GM23338 (cell line): ENCODE measurements around the gene DCBLD1. TPM values are rescaled to one million over a fixed set of nuclear protein-coding genes. Genes with fewer than 3 reads are reported as not detected.

Source experiments
- ATAC-seq: fragments of 200-7000 bp; cut with Tn5 transposase; 3 replicates; pipeline ENCODE4 v1.9.1; 2020
- DNase-seq: peaks from one replicate; pipeline ENCODE4 v3.0.0-alpha.2; 2015; ENCODE audit warnings: low spot score
- H2AFZ ChIP-seq: fragments of 200-600 bp; sonication (generic); 2 replicates; pipeline ENCODE4 v1.8.0; 2016; ENCODE audit warnings: antibody characterized with exemption, mild to moderate bottlenecking, moderate library complexity
- H3F3A ChIP-seq: fragments of 200-600 bp; sonication (generic); replicated peaks from 2 replicates; pipeline ENCODE4 v1.8.0; 2017; ENCODE audit warnings: antibody characterized with exemption, mixed run types, low read depth
- H3K27ac ChIP-seq: fragments of 200-600 bp; sonication (generic); 2 replicates; pipeline ENCODE4 v1.6.1; 2016; ENCODE audit warnings: low read depth
- H3K27me3 ChIP-seq: fragments of 200-600 bp; sonication (generic); 2 replicates; pipeline ENCODE4 v1.8.0; 2016; ENCODE audit warnings: mild to moderate bottlenecking, mixed run types, moderate library complexity; ENCODE audit not compliant: insufficient read depth
- H3K36me3 ChIP-seq: fragments of 200-600 bp; sonication (generic); 2 replicates; pipeline ENCODE4 v1.8.0; 2016; ENCODE audit warnings: mild to moderate bottlenecking; ENCODE audit not compliant: insufficient read depth
- H3K4me1 ChIP-seq: fragments of 200-600 bp; sonication (generic); 2 replicates; pipeline ENCODE4 v1.8.0; 2016; ENCODE audit warnings: mild to moderate bottlenecking, moderate library complexity; ENCODE audit not compliant: insufficient read depth
- H3K4me2 ChIP-seq: fragments of 200-600 bp; sonication (generic); 2 replicates; pipeline ENCODE4 v1.7.1; 2017; ENCODE audit warnings: mixed run types
- H3K4me3 ChIP-seq: fragments of 200-600 bp; sonication (generic); 2 replicates; pipeline ENCODE4 v1.6.1; 2016; ENCODE audit warnings: mixed run types
- H3K79me2 ChIP-seq: fragments of 200-600 bp; sonication (generic); replicated peaks from 2 replicates; pipeline ENCODE4 v1.8.0; 2017; ENCODE audit warnings: mild to moderate bottlenecking; ENCODE audit not compliant: insufficient read depth
- H3K9me2 ChIP-seq: fragments of 200-600 bp; sonication (generic); 2 replicates; pipeline ENCODE4 v1.8.0; 2017; ENCODE audit not compliant: insufficient read depth
- H4K20me1 ChIP-seq: fragments of 200-600 bp; sonication (generic); replicated peaks from 2 replicates; pipeline ENCODE4 v1.8.0; 2017; ENCODE audit warnings: mild to moderate bottlenecking; ENCODE audit not compliant: insufficient read depth
- H3K27ac Mint-ChIP-seq: 2 replicates; pipeline ENCODE4 v1.8.0; 2020; ENCODE audit warnings: inconsistent platforms, mild to moderate bottlenecking, moderate library complexity, mixed read lengths
- H3K27me3 Mint-ChIP-seq: 3 replicates; pipeline ENCODE4 v1.8.0; 2022; ENCODE audit warnings: low read depth, mild to moderate bottlenecking, moderate library complexity, mixed read lengths, inconsistent platforms; ENCODE audit not compliant: insufficient read depth, poor library complexity
- H3K36me3 Mint-ChIP-seq: 3 replicates; pipeline ENCODE4 v1.8.0; 2021; ENCODE audit warnings: low read depth, mild to moderate bottlenecking, inconsistent platforms, moderate library complexity, mixed read lengths
- H3K4me1 Mint-ChIP-seq: 3 replicates; pipeline ENCODE4 v1.8.0; 2020; ENCODE audit warnings: mild to moderate bottlenecking, inconsistent platforms, mixed read lengths
- H3K4me3 Mint-ChIP-seq: 3 replicates; pipeline ENCODE4 v1.8.0; 2021; ENCODE audit warnings: moderate library complexity, mild to moderate bottlenecking, inconsistent platforms, mixed read lengths
- H3K9me3 Mint-ChIP-seq: 3 replicates; pipeline ENCODE4 v1.8.0; 2020; ENCODE audit warnings: moderate library complexity, mild to moderate bottlenecking, inconsistent platforms, mixed read lengths
- EZH2 ChIP-seq: fragments of 200-600 bp; sonication (generic); IDR thresholded peaks from one replicate; pipeline ENCODE4 v1.8.0; 2017; ENCODE audit warnings: antibody characterized with exemption, mild to moderate bottlenecking, low read depth; ENCODE audit not compliant: unreplicated experiment
- EZH2phosphoT487 ChIP-seq: fragments of 200-600 bp; sonication (generic); IDR thresholded peaks from one replicate; pipeline ENCODE4 v1.8.1; 2018; ENCODE audit warnings: antibody characterized with exemption; ENCODE audit not compliant: unreplicated experiment
- JUNB ChIP-seq: IDR thresholded peaks from one replicate; pipeline ENCODE4 v1.6.1; 2016; ENCODE audit warnings: antibody characterized with exemption; ENCODE audit not compliant: unreplicated experiment
- ZNF114 ChIP-seq: fragments of 250-450 bp; sonication (Bioruptor Pico); IDR thresholded peaks from 2 replicates; pipeline ENCODE4 v1.5.0; 2020; ENCODE audit warnings: mild to moderate bottlenecking, moderate library complexity
- ZNF331 ChIP-seq: fragments of 250-450 bp; sonication (Bioruptor Pico); IDR thresholded peaks from 2 replicates; pipeline ENCODE4 v1.5.0; 2020; ENCODE audit warnings: low read depth, mild to moderate bottlenecking, moderate library complexity
- ZNF462 ChIP-seq: fragments of 250-450 bp; sonication (Bioruptor Pico); IDR thresholded peaks from 2 replicates; pipeline ENCODE4 v1.5.0; 2020; ENCODE audit warnings: mild to moderate bottlenecking, moderate library complexity
- polyA plus RNA-seq: library from polyadenylated mRNA; unstranded; fragments of >200 nt; fragmentation: Nextera tagmentation; extraction: Ambion mirVana; gene quantifications from 2 replicates; pipeline ENCODE4 v1.2.1, GENCODE V29; 2016
- total RNA-seq: library from RNA; depleted of rRNA; stranded (reverse); fragments of >200 nt; shearing (Covaris generic); gene quantifications from 2 replicates; pipeline ENCODE4 v1.2.3, GENCODE V29; 2014
- TF ChIP-seq, protein P1 (sequence below), 2 experiments: fragments of 200-600 bp in 1 of 2; sonication (generic) in 1 of 2; conservative IDR thresholded peaks; 2 replicates each; pipeline versions ENCODE4 v1.5.1 to v1.6.1; 2016 to 2017; ENCODE audit warnings: antibody characterized with exemption in 2 of 2, low read depth in 2 of 2, mild to moderate bottlenecking in 2 of 2, moderate library complexity in 1 of 2

The DCBLD1 gene
- total and polyA plus RNA-seq, 2 experiments from 2014 or later: 4.2 to 7.6 TPM

DNA sequence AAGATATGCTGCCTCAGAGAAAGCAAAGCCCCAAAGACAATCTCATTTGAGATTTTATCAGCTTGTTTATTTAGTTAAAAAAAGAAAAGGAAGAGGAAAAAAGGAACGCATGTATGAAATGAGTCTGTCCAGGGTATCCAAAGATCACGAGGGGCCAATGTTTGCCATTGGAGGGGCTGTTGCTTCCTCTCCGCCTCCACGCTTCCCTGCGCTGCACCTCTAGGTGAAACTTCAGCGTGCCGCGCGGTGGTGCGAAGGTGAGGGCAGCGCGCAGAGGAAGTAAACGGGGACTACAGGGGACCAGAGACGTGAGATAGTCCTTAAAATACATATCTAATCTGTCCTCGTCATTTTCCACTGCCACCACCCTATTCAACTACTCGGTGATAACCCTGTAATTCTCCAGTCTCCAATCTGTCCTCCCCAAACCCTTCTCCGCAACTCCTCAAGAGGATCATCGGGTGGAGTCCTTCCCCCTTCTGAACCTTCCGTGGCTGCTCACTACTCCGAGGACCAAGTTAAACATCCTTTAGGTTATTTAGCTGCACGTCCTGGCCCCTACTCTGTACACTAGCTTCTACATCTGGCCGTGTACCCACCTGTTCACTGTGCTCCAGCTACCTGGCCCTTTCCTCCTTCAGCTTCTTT lies 1.1 kb upstream of the DCBLD1 start:
- 0 out of 2 replicates have a peak, but pooled peaks cover 3% of the 10 kb centered on the region for H4K20me1 ChIP-seq
- H3K36me3 ChIP-seq: no peaks in the 10 kb centered on the region
- no peaks in the 10 kb centered on the region for H3K9me2 ChIP-seq
- Mint-ChIP-seq H3K36me3 (peaks cover 1% of the 10 kb centered on the region; the same call in 2 of the 3 replicates), H3K27ac (no peak overlapping the region), H3K27me3 (peaks cover 25% of the 10 kb centered on the region), H3K9me3 (no peaks in the 10 kb centered on the region; the same call in 2 of the 3 replicates), H3K4me3 (peak overlapping the region; percentile 80), H3K4me1 (peaks cover 44% of the 10 kb centered on the region)
- peak overlapping the region; percentile 91 for H3K4me2 ChIP-seq
- H3K27me3 ChIP-seq: peaks cover 44% of the 10 kb centered on the region
- H3K4me1 ChIP-seq: peaks cover 40% of the 10 kb centered on the region
- peak overlapping the region; percentile 90 for H2AFZ ChIP-seq
- peak overlapping the region; percentile 85 for H3K4me3 ChIP-seq
- no peak overlapping the region for H3K27ac ChIP-seq
- H3F3A ChIP-seq: peaks cover 7% of the 10 kb centered on the region
- DNase-seq (peak; percentile 41), ATAC-seq (peak; percentile 17)
- no peak for TF ChIP-seq EZH2
- TF ChIP-seq, protein P1, sequence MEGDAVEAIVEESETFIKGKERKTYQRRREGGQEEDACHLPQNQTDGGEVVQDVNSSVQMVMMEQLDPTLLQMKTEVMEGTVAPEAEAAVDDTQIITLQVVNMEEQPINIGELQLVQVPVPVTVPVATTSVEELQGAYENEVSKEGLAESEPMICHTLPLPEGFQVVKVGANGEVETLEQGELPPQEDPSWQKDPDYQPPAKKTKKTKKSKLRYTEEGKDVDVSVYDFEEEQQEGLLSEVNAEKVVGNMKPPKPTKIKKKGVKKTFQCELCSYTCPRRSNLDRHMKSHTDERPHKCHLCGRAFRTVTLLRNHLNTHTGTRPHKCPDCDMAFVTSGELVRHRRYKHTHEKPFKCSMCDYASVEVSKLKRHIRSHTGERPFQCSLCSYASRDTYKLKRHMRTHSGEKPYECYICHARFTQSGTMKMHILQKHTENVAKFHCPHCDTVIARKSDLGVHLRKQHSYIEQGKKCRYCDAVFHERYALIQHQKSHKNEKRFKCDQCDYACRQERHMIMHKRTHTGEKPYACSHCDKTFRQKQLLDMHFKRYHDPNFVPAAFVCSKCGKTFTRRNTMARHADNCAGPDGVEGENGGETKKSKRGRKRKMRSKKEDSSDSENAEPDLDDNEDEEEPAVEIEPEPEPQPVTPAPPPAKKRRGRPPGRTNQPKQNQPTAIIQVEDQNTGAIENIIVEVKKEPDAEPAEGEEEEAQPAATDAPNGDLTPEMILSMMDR (conservative IDR thresholded peaks at IDR 0.05; ENCODE audit: low read depth in 2 of 2): no peak
- no peak for TF ChIP-seq EZH2phosphoT487
- TF ChIP-seq ZNF114 (CRISPR knock-in tag): no peak
- no peak for TF ChIP-seq ZNF462 (CRISPR knock-in tag)
- TF ChIP-seq ZNF331: no peak
- TF ChIP-seq JUNB: no peak
- H3K79me2 ChIP-seq: no peaks in the 10 kb centered on the region; the same call in 1 of the 2 replicates
